OCI-LY1 (cell line): ENCODE results near the gene FYB2.

Source experiments
- CTCF ChIP-seq: fragments of 200-600 bp; sonication (generic), shearing (Covaris generic); IDR thresholded peaks from 2 replicates; pipeline ENCODE4 v1.5.1; 2017; ENCODE audit warnings: mild to moderate bottlenecking, antibody characterized with exemption, low read length, moderate library complexity, mixed read lengths
- EZH2 ChIP-seq: fragments of 200-600 bp; sonication (generic), shearing (Covaris generic); IDR thresholded peaks from 2 replicates; pipeline ENCODE4 v1.8.0; 2017; ENCODE audit warnings: borderline replicate concordance, mixed run types, mild to moderate bottlenecking, antibody characterized with exemption, low read length, moderate library complexity, mixed read lengths

- TF ChIP-seq CTCF (no peak), EZH2 (no peak)
Measured at GRCh38 chr1:56788588-56788987, 30.6 kb downstream of the FYB2 start.
